GM12878 (cell line): Measurements from ENCODE around the gene EPOP. TPM values are rescaled to one million over a fixed set of nuclear protein-coding genes. Genes with fewer than 3 reads are reported as not detected.

Experiments
- CBFB ChIP-seq: IDR thresholded peaks from 2 replicates; pipeline ENCODE4 v1.6.1; 2016; ENCODE audit warnings: antibody characterized with exemption, low read depth
- CREM ChIP-seq: IDR thresholded peaks from 2 replicates; pipeline ENCODE4 v1.6.1; 2014; ENCODE audit warnings: antibody characterized with exemption, low read depth
- DPF2 ChIP-seq: fragments of 450-650 bp; IDR thresholded peaks from 2 replicates; pipeline ENCODE4 v1.6.1; 2017; ENCODE audit warnings: mild to moderate bottlenecking
- EGR1 ChIP-seq, 2 experiments: IDR thresholded peaks; 1 replicate in 1 of 2; 2 replicates in 1 of 2; pipeline ENCODE4 v1.6.1; 2011 to 2012; ENCODE audit warnings: low read depth in 2 of 2, low read length in 2 of 2, borderline replicate concordance in 1 of 2, mild to moderate bottlenecking in 1 of 2, moderate library complexity in 1 of 2
- GABPA ChIP-seq: IDR thresholded peaks from 2 replicates; pipeline ENCODE4 v1.6.1; 2014; ENCODE audit warnings: antibody characterized with exemption, low read depth, mild to moderate bottlenecking, inconsistent platforms
- GATAD2B ChIP-seq: fragments of 450-650 bp; conservative IDR thresholded peaks from 2 replicates; pipeline ENCODE4 v1.6.1; 2017; ENCODE audit warnings: low read depth, mild to moderate bottlenecking, moderate library complexity
- IRF5 ChIP-seq: fragments of 450-650 bp; IDR thresholded peaks from 2 replicates; pipeline ENCODE4 v1.6.1; 2017; ENCODE audit warnings: borderline replicate concordance
- LARP7 ChIP-seq: fragments of 450-650 bp; IDR thresholded peaks from 2 replicates; pipeline ENCODE4 v1.6.1; 2017; ENCODE audit warnings: mild to moderate bottlenecking
- MEF2B ChIP-seq: fragments of 450-650 bp; IDR thresholded peaks from 2 replicates; pipeline ENCODE4 v1.6.1; 2018; ENCODE audit warnings: mild to moderate bottlenecking, moderate library complexity; ENCODE audit not compliant: partially characterized antibody, poor library complexity, severe bottlenecking
- MTA2 ChIP-seq: fragments of 450-650 bp; IDR thresholded peaks from 2 replicates; pipeline ENCODE4 v1.6.1; 2016; ENCODE audit warnings: low read depth, mild to moderate bottlenecking, moderate library complexity
- NKRF ChIP-seq: fragments of 450-650 bp; conservative IDR thresholded peaks from 2 replicates; pipeline ENCODE4 v1.6.1; 2017; ENCODE audit warnings: mild to moderate bottlenecking, moderate library complexity
- PAX8 ChIP-seq: fragments of 450-650 bp; IDR thresholded peaks from 2 replicates; pipeline ENCODE4 v1.6.1; 2017; ENCODE audit warnings: mild to moderate bottlenecking, moderate library complexity
- POLR2AphosphoS5 ChIP-seq: IDR thresholded peaks from 2 replicates; pipeline ENCODE4 v1.6.1; 2011; ENCODE audit warnings: mild to moderate bottlenecking, low read length, inconsistent platforms
- RUNX3 ChIP-seq: IDR thresholded peaks from 2 replicates; pipeline ENCODE4 v1.6.1; 2012; ENCODE audit warnings: low read length, inconsistent platforms
- SIN3A ChIP-seq: IDR thresholded peaks from 2 replicates; pipeline ENCODE4 v1.6.1; 2012; ENCODE audit warnings: low read depth, low read length, improper control_type of control experiment
- SMARCA5 ChIP-seq: fragments of 450-650 bp; IDR thresholded peaks from 2 replicates; pipeline ENCODE4 v1.6.1; 2017; ENCODE audit warnings: mild to moderate bottlenecking
- SP1 ChIP-seq: IDR thresholded peaks from one replicate; pipeline ENCODE4 v1.6.1; 2011; ENCODE audit warnings: low read depth, low read length
- SREBF2 ChIP-seq: IDR thresholded peaks from 2 replicates; pipeline ENCODE4 v1.6.1; 2012; ENCODE audit warnings: mild to moderate bottlenecking, low read length
- SUZ12 ChIP-seq: fragments of 200-600 bp; sonication (generic); IDR thresholded peaks from one replicate; pipeline ENCODE4 v1.6.1; 2018; ENCODE audit warnings: antibody characterized with exemption, mild to moderate bottlenecking; ENCODE audit not compliant: unreplicated experiment
- TAF1 ChIP-seq: IDR thresholded peaks from 2 replicates; pipeline ENCODE4 v1.6.1; 2011; ENCODE audit warnings: mild to moderate bottlenecking, low read depth, low read length, borderline replicate concordance
- TCF12 ChIP-seq: IDR thresholded peaks from 2 replicates; pipeline ENCODE4 v1.6.1; 2011; ENCODE audit warnings: low read depth, mild to moderate bottlenecking, low read length
- ZNF24 ChIP-seq: fragments of 450-650 bp; IDR thresholded peaks from 2 replicates; pipeline ENCODE4 v1.6.1; 2017; ENCODE audit warnings: antibody characterized with exemption, mild to moderate bottlenecking
- ZNF687 ChIP-seq: fragments of 450-650 bp; IDR thresholded peaks from 2 replicates; pipeline ENCODE4 v1.6.1; 2017; ENCODE audit warnings: mild to moderate bottlenecking, moderate library complexity
- polyA plus RNA-seq, 11 experiments: library from polyadenylated mRNA; depleted of rRNA in 4 of 11; unstranded in 6 of 11; stranded (reverse) in 5 of 11; fragments of >200 nt; fragmentation: Nextera tagmentation in 4 of 11; fragmentation: Illumina TruSeq in 1 of 11; extraction: Ambion mirVana in 4 of 11; extraction: Trizol in 1 of 11; gene quantifications; 1 replicate in 1 of 11; 2 replicates in 10 of 11; pipeline versions ENCODE4 v1.2.1 to v1.2.3, GENCODE V29; 2011 to 2016; ENCODE audit warnings: inconsistent platforms in 2 of 11, missing spikeins in 2 of 11, low read depth in 1 of 11
- total RNA-seq, 4 experiments: library from RNA; depleted of rRNA in 3 of 4; stranded (reverse); fragments of >200 nt in 3 of 4; fragmentation: Illumina TruSeq in 1 of 4; extraction: Trizol in 1 of 4; gene quantifications; 2 replicates each; pipeline versions ENCODE4 v1.2.1 to v1.2.3, GENCODE V29; 2013 to 2021
- TF ChIP-seq, protein P1 (sequence below): IDR thresholded peaks from 2 replicates; pipeline ENCODE4 v1.6.1; 2012; ENCODE audit warnings: low read depth, low read length, improper control_type of control experiment

The EPOP gene
- total and polyA plus RNA-seq, 10 of the 15 experiments (the other 5 are each of a cell fraction or from before 2014, with no cell fraction given): 0.53 to 9.0 (median 3.7) TPM

GRCh38 chr17:38702166-38702915 lies 27.6 kb upstream of the EPOP start (continued):
- peak; percentile 65 for TF ChIP-seq NKRF
- TF ChIP-seq TCF12: no peak
- TF ChIP-seq SREBF2: no peak
- peak; percentile 98 for TF ChIP-seq DPF2
- TF ChIP-seq MTA2: no peak
- no peak for TF ChIP-seq SUZ12
- TF ChIP-seq, protein P1, sequence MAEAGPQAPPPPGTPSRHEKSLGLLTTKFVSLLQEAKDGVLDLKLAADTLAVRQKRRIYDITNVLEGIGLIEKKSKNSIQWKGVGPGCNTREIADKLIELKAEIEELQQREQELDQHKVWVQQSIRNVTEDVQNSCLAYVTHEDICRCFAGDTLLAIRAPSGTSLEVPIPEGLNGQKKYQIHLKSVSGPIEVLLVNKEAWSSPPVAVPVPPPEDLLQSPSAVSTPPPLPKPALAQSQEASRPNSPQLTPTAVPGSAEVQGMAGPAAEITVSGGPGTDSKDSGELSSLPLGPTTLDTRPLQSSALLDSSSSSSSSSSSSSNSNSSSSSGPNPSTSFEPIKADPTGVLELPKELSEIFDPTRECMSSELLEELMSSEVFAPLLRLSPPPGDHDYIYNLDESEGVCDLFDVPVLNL: peak; percentile 68
- 0 out of 2 replicates have a peak, but pooled peaks have one; percentile 22 for TF ChIP-seq TAF1
- no peak for TF ChIP-seq CREM
- peak; percentile 84; the same call in 1 of the 2 replicates for TF ChIP-seq LARP7
- TF ChIP-seq GATAD2B: peak; percentile 96
- TF ChIP-seq PAX8: no peak
- no peak for TF ChIP-seq SP1
- TF ChIP-seq RUNX3: peak; percentile 53
- no peak for TF ChIP-seq CBFB
- no peak for TF ChIP-seq ZNF24
- no peak for TF ChIP-seq IRF5
- TF ChIP-seq POLR2AphosphoS5: peak; percentile 74; the same call in 1 of the 2 replicates
- peak; percentile 49; the same call in 1 of the 2 replicates for TF ChIP-seq SIN3A
- TF ChIP-seq GABPA: peak; percentile 27; the same call in 1 of the 2 replicates
- TF ChIP-seq ZNF687: peak; percentile 80; the same call in 1 of the 2 replicates
- peak in 1 of 2 experiments; percentile 30; a peak in 1 of 3 replicates for TF ChIP-seq EGR1 (IDR thresholded peaks at IDR 0.05; ENCODE audit: borderline replicate concordance in 1 of 2, low read depth in 2 of 2, low read length in 2 of 2)
- peak; percentile 56 for TF ChIP-seq SMARCA5
- no peak for TF ChIP-seq MEF2B
